Activated CD4-positive, alpha-beta memory T cell treated with anti-CD3 and anti-CD28 coated beads for 36 hours (primary cell): Measurements from ENCODE around the gene HAUS5. TPM values are rescaled to one million over a fixed set of nuclear protein-coding genes. Genes with fewer than 3 reads are reported as not detected.

Experiments
- CTCF ChIA-PET: fragments of 350-600 bp; sonication (Branson Sonifier 250); formaldehyde crosslinking; loops from one replicate; lab custom pipeline; 2021; ENCODE audit warnings: antibody characterized with exemption, inconsistent platforms; lab: Charles Lee
- POLR2A ChIA-PET: fragments of 350-600 bp; sonication (Branson Sonifier 250); formaldehyde crosslinking; loops from one replicate; lab custom pipeline; 2021; ENCODE audit warnings: antibody characterized with exemption; lab: Charles Lee
- DNase-seq: peaks from one replicate; pipeline ENCODE4 v3.0.0-alpha.2; 2020
- H3K27ac Mint-ChIP-seq: one replicate; pipeline ENCODE4 v1.8.0; 2021; ENCODE audit warnings: mixed read lengths
- H3K27me3 Mint-ChIP-seq: one replicate; pipeline ENCODE4 v1.8.0; 2021; ENCODE audit warnings: mixed read lengths
- H3K36me3 Mint-ChIP-seq: one replicate; pipeline ENCODE4 v1.8.0; 2021; ENCODE audit warnings: mixed read lengths
- H3K4me1 Mint-ChIP-seq: one replicate; pipeline ENCODE4 v1.8.0; 2021; ENCODE audit warnings: low read depth, mixed read lengths
- H3K4me3 Mint-ChIP-seq: one replicate; pipeline ENCODE4 v1.8.0; 2021; ENCODE audit warnings: mild to moderate bottlenecking, mixed read lengths
- H3K9me3 Mint-ChIP-seq: one replicate; pipeline ENCODE4 v1.8.0; 2021; ENCODE audit warnings: mixed read lengths
- intact Hi-C: fragments of 100-400 bp; cut with micrococcal nuclease; formaldehyde crosslinking; loops from one replicate; pipeline ENCODE4 v1.15.1; 2023
- total RNA-seq, 2 experiments: library from RNA; stranded (reverse); gene quantifications; one replicate each; pipeline ENCODE4 v1.2.3, GENCODE V29; 2021

HAUS5 gene
- total RNA-seq, 2 experiments from 2014 or later = 36.6 to 43.1 TPM

DNA sequence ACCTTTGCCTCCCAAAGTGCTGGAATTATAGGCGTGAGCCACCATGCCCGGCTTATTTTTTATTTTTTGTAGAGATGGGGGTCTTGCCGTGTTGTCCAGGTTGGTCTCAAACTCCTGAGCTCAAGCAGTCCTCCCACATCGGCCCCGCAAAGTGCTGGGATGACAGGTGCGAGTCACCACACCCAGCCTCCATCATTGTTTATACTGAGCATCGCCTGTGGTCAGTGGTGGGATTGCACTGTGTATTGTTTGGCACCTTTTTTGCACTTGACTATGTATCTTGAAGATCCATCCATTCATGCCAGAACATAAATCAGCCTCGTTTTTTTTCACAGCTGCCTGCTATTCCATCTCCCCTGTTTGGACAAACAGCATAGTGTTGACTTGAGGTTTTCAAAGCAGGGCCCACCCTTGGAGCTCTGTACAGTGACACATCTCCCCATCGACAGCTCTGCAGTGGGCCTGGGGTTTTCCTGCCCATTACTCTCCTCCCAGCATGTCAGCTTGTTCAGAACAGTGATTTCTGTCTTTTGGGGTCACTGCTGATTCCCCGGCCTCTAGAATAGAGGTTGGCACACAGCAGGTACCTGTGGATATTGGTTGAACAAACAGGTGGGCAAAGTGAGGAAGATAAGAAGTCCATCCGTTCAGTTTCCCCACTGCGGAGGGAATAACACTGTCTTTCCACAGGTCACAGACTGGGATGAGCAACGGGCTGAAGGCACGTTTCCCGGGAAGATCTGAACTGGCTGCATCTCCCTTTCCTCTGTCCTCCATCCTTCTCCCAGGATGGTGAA, 45.6 kb downstream of the HAUS5 start:
- H3K9me3 Mint-ChIP-seq = no peaks in the 10 kb centered on the region
- H3K27ac Mint-ChIP-seq = no peak overlapping the region
- peaks cover 33% of the 10 kb centered on the region for H3K36me3 Mint-ChIP-seq
- POLR2A ChIA-PET = interaction anchor here (1.0 to 2.1 kb wide), 2 partner anchors 10 to 14 kb away, joined by 3 to 5 read pairs; partner anchors contain the start of gene COX6B1
- no peaks in the 10 kb centered on the region for H3K27me3 Mint-ChIP-seq
- H3K4me1 Mint-ChIP-seq = no peaks in the 10 kb centered on the region
- intact Hi-C loops = no loop called here
- no peak for DNase-seq
- CTCF ChIA-PET = interaction anchor here (0.9 to 1.1 kb wide), 2 partner anchors 15 to 259 kb away, joined by 3 to 4 read pairs; no protein-coding TSS in a partner anchor
- H3K4me3 Mint-ChIP-seq = no peak overlapping the region

- ChIA-PET POLR2A (no interaction called here), CTCF (interaction anchor here (1.0 kb wide), 1 partner anchor 22 kb away, joined by 3 read pairs; no protein-coding TSS in a partner anchor)
- H3K9me3 Mint-ChIP-seq = no peaks in the 10 kb centered on the region
- peaks cover 17% of the 10 kb centered on the region for H3K36me3 Mint-ChIP-seq
- DNase-seq = no peak
- intact Hi-C loops = no loop called here
- no peaks in the 10 kb centered on the region for H3K27me3 Mint-ChIP-seq
- H3K4me1 Mint-ChIP-seq = no peaks in the 10 kb centered on the region
- no peak overlapping the region for H3K27ac Mint-ChIP-seq
- no peak overlapping the region for H3K4me3 Mint-ChIP-seq
Measured at GRCh38 chr19:35661995-35662340, 49.4 kb downstream of the HAUS5 start.

GRCh38 chr19:35663981-35664380, 51.4 kb downstream of the HAUS5 start:
- POLR2A ChIA-PET = no interaction called here
- Mint-ChIP-seq H3K36me3 (peaks cover 9% of the 10 kb centered on the region), H3K27ac (no peak overlapping the region)

GRCh38 chr19:35665157-35665556, 52.6 kb downstream of the HAUS5 start:
- H3K4me1 Mint-ChIP-seq = no peaks in the 10 kb centered on the region
- H3K9me3 Mint-ChIP-seq = no peaks in the 10 kb centered on the region
- peaks cover 6% of the 10 kb centered on the region for H3K36me3 Mint-ChIP-seq
- no peak for DNase-seq
- intact Hi-C loops = no loop called here
- H3K4me3 Mint-ChIP-seq = no peak overlapping the region
- peaks cover 8% of the 10 kb centered on the region for H3K27me3 Mint-ChIP-seq
- no peak overlapping the region for H3K27ac Mint-ChIP-seq
- ChIA-PET CTCF (no interaction called here), POLR2A (interaction anchor here (0.6 kb wide), 1 partner anchor 16 kb away, joined by 3 read pairs; no protein-coding TSS in a partner anchor)

More at GRCh38 chr19:35663981-35664380, 51.4 kb downstream of the HAUS5 start:
- DNase-seq = no peak
- intact Hi-C loops = no loop called here
- Mint-ChIP-seq H3K4me1 (no peaks in the 10 kb centered on the region), H3K27me3 (no peaks in the 10 kb centered on the region), H3K4me3 (no peak overlapping the region), H3K9me3 (no peaks in the 10 kb centered on the region)
- CTCF ChIA-PET = no interaction called here

DNA sequence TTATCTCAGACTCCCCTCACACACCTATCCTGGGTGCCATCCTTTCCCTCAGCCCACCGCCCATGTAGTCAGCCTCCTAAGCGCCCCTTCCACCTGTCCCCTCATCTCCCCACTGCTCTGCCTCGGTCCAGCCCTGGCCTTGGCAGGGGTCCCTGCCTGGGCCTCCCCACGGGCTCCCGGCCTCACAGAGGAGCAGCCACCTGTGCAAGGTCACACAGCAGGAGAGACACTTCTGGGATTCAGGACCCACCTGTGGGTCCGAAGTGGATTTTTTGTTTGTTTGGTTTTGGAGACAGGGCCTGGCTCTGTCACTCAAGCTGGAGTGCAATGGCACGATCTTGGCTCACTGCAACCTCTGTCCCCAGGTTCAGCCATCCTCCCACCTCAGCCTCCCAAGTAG, 53.1 kb downstream of the HAUS5 start:
- peaks cover 6% of the 10 kb centered on the region for H3K36me3 Mint-ChIP-seq
- intact Hi-C loops = no loop called here

DNA sequence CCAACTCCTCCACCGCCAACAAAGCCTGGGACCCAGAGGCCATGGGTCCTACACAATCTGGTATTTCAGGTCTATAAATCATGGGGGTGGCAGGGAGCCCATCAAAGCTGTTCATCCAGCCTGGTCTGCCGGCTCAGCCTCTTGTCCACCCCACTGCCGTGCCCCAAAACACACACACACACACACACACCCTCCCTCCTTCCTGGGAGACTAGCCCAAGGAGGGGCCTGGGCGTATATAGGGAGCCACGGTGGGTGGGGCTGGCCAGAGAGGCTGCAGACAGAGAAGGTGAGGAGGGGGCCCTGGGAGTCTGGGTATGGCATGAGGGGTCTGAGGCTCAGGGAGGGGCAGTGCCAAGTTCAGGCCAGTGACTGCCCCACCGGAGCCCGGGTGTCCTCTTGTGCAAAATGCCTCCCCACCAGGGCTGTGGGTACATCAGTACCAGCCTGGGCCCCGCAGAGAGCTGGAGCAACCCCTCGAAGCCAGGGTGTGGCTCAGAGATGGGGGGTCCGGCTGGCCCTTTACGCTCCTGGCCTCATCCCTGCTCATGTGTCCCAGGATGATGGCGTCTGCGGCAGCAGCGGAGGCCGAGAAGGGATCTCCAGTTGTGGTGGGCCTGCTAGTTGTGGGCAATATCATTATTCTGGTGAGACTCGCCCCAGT, 53.8 kb downstream of the HAUS5 start, which contains the start of gene UPK1A:
Gene UPK1A, plus strand, starts transcription at position 267 of the 663 bp plus-strand sequence. Its CDS starts 296 bp downstream, at position 563.
- no peak for DNase-seq
- intact Hi-C loops = no loop called here
- Mint-ChIP-seq H3K4me3 (no peak within 1 kb of the TSS), H3K4me1 (no peaks in the 10 kb centered on the region), H3K9me3 (no peaks in the 10 kb centered on the region), H3K27me3 (peaks cover 12% of the 10 kb centered on the region), H3K36me3 (peaks cover 4% of the 10 kb centered on the region), H3K27ac (no peak within 1 kb of the TSS)
- ChIA-PET POLR2A (no interaction called here), CTCF (interaction anchor here (0.7 kb wide), 1 partner anchor 18 kb away, joined by 6 read pairs; no protein-coding TSS in a partner anchor)

More for the DNA sequence above, 53.1 kb downstream of the HAUS5 start:
- peaks cover 9% of the 10 kb centered on the region for H3K27me3 Mint-ChIP-seq
- CTCF ChIA-PET = no interaction called here
- no peak for DNase-seq
- H3K27ac Mint-ChIP-seq = no peak overlapping the region
- H3K4me1 Mint-ChIP-seq = no peaks in the 10 kb centered on the region
- POLR2A ChIA-PET = interaction anchor here (0.6 kb wide), 1 partner anchor 17 kb away, joined by 3 read pairs; no protein-coding TSS in a partner anchor
- no peak overlapping the region for H3K4me3 Mint-ChIP-seq
- H3K9me3 Mint-ChIP-seq = no peaks in the 10 kb centered on the region

DNA sequence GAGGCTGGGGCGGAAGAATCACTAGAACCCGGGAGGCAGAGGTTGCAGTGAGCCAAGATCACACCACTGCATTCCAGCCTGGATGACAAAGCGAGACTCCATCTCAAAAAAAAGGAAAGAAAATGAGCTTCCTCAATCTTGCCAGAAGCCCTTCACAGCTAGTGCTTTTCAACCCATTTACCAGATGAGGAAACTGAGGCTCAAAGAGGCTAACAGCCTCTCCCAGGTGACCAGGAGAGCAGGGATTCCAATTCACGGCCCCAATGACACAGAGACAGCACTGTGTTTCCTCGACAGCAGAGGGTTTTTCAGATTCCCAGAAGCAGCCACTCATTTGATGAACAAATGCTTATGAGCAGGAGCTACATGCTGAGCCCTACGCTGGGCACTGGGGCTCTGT, 57.0 kb downstream of the HAUS5 start:
- CTCF ChIA-PET = no interaction called here
- H3K36me3 Mint-ChIP-seq = no peaks in the 10 kb centered on the region
- no peak overlapping the region for H3K4me3 Mint-ChIP-seq
- DNase-seq = no peak
- H3K27ac Mint-ChIP-seq = no peak overlapping the region
- POLR2A ChIA-PET = no interaction called here
- intact Hi-C loops = no loop called here
- H3K9me3 Mint-ChIP-seq = no peaks in the 10 kb centered on the region
- peaks cover 21% of the 10 kb centered on the region for H3K27me3 Mint-ChIP-seq
- H3K4me1 Mint-ChIP-seq = peaks cover 8% of the 10 kb centered on the region

DNA sequence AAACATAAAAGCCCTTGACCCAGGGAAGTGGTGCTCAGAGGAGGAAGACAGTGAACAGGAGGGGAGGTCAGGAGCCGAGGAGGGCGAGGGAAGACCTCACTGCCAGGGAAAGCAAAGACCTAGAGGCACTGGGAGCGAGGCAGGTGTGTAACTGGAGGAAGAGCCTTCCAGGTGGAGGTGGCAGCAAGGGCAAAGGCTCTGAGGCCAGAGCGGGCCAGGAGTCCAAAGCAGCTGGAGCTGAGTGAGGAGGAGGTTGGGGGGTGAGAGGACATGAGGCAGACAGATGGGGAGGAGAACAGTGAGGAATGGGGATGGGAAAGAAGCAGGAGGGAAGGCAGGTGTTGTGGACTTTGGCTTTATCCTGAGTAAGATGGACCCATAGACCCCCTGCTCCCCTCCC, 57.4 kb downstream of the HAUS5 start:
- Mint-ChIP-seq H3K27ac (no peak overlapping the region), H3K4me1 (peaks cover 8% of the 10 kb centered on the region), H3K36me3 (no peaks in the 10 kb centered on the region), H3K27me3 (peaks cover 21% of the 10 kb centered on the region), H3K4me3 (no peak overlapping the region), H3K9me3 (no peaks in the 10 kb centered on the region)
- intact Hi-C loops = no loop called here
- ChIA-PET CTCF (no interaction called here), POLR2A (no interaction called here)
- DNase-seq = no peak

- Mint-ChIP-seq H3K27ac (no peak overlapping the region), H3K4me1 (peaks cover 8% of the 10 kb centered on the region), H3K4me3 (no peak overlapping the region), H3K9me3 (no peaks in the 10 kb centered on the region), H3K36me3 (no peaks in the 10 kb centered on the region), H3K27me3 (peaks cover 21% of the 10 kb centered on the region)
- DNase-seq = no peak
- ChIA-PET POLR2A (interaction anchor here (0.7 kb wide), 1 partner anchor 204 kb away, joined by 3 read pairs; no protein-coding TSS in a partner anchor), CTCF (no interaction called here)
- intact Hi-C loops = no loop called here
Measured at GRCh38 chr19:35670686-35671085, 58.2 kb downstream of the HAUS5 start.

DNA sequence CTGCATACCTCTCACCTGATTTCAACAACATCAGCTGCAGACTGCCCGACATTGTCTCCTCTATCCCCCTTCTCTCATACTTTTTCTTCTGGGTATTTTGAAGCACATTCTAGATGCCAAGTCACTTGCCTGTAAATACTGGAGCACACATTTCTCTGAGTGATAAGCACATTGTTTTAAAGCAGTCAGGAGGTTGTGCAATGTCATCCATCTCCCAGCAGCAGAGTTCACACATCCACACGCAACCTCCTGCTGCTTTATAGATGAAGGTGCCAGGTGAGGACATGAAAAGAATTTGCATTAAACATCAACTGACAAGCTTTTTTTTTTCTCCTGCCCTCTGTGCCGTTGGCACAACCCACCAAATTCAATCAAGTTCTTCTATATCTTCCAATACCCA, 59.3 kb downstream of the HAUS5 start:
- intact Hi-C loops = no loop called here
- POLR2A ChIA-PET = interaction anchor here (0.9 kb wide), 1 partner anchor 24 kb away, joined by 3 read pairs; the partner anchor contains the start of gene COX6B1
- DNase-seq = no peak
- Mint-ChIP-seq H3K4me1 (peaks cover 8% of the 10 kb centered on the region), H3K9me3 (no peaks in the 10 kb centered on the region), H3K27ac (no peak overlapping the region), H3K27me3 (peaks cover 23% of the 10 kb centered on the region), H3K4me3 (no peak overlapping the region), H3K36me3 (no peaks in the 10 kb centered on the region)
- CTCF ChIA-PET = interaction anchor here (1.6 kb wide), 1 partner anchor 14 kb away, joined by 4 read pairs; no protein-coding TSS in a partner anchor

- Mint-ChIP-seq H3K9me3 (no peaks in the 10 kb centered on the region), H3K36me3 (no peaks in the 10 kb centered on the region), H3K4me1 (peaks cover 8% of the 10 kb centered on the region), H3K4me3 (peak overlapping the region; percentile 69), H3K27me3 (peaks cover 23% of the 10 kb centered on the region), H3K27ac (peak overlapping the region; percentile 38)
- intact Hi-C loops = loop anchor here (1.0 kb wide), 1 partner anchor 25 kb away; the partner anchor contains the start of gene COX6B1
- ChIA-PET POLR2A (interaction anchor here (1.1 to 1.5 kb wide), 4 partner anchors 25 to 38 kb away, joined by 3 to 9 read pairs (median 4); partner anchors contain the start of gene COX6B1), CTCF (interaction anchor here (1.2 to 1.6 kb wide), 3 partner anchors 16 to 258 kb away, joined by 3 to 6 read pairs (median 4); partner anchors contain the start of gene COX6B1)
- DNase-seq = peak; percentile 86
Measured at GRCh38 chr19:35673121-35673804, 60.7 kb downstream of the HAUS5 start.
